Measurements from ENCODE around the gene DPPA5. TPM values are rescaled to one million over a fixed set of nuclear protein-coding genes. Genes with fewer than 3 reads are reported as not detected.

The DPPA5 gene
- total RNA-seq, 1 experiment from 2014 or later = 1.2 TPM

- Mint-ChIP-seq H3K4me3 (no peak overlapping the region), H3K9me3 (no peaks in the 10 kb centered on the region)
Measured at GRCh38 chr6:73329201-73329600, 24.9 kb downstream of the DPPA5 start.

More at GRCh38 chr6:73329201-73329600, 24.9 kb downstream of the DPPA5 start:
- no CpG with 5 or more reads among the region's 3 CpGs for WGBS (ENCODE audit: extremely low coverage, insufficient read length, low lambda C conversion rate)
- H3K14ac ChIP-seq (ENCODE audit: insufficient read depth, low read length) = no peak overlapping the region
- no peak overlapping the region for H3K27ac ChIP-seq (ENCODE audit: insufficient read length, low read depth, low read length)
- no peaks in the 10 kb centered on the region for H4K20me1 ChIP-seq (ENCODE audit: control insufficient read depth, insufficient read depth, insufficient read length)
- H3K56ac ChIP-seq (ENCODE audit: insufficient read length, low read depth, low read length) = no peak overlapping the region
- H3K23me2 ChIP-seq (ENCODE audit: insufficient read length, low read depth, low read length, poor library complexity, severe bottlenecking) = no peaks in the 10 kb centered on the region
- Mint-ChIP-seq H3K4me1 (peaks cover 5 to 6% of the 10 kb centered on the region in 2 experiments; a peak in 3 of 4 replicates), H3K27ac (no peak overlapping the region), H3K36me3 (ENCODE audit: insufficient read depth in 1 of 3, low read depth in 3 of 3) (no peaks in the 10 kb centered on the region), H3K27me3 (ENCODE audit: low read depth) (no peaks in the 10 kb centered on the region; the same call in 1 of the 2 replicates)
- no peaks in the 10 kb centered on the region for H3K27me3 ChIP-seq (ENCODE audit: insufficient read depth, low read length)
- no peaks in the 10 kb centered on the region for H3K79me2 ChIP-seq (ENCODE audit: insufficient read depth, low read length)
- no peak overlapping the region for H4K91ac ChIP-seq (ENCODE audit: insufficient read length, low read depth, low read length)
- no peak overlapping the region for H3T11ph ChIP-seq (ENCODE audit: low read length)
- no peak for DNase-seq
- H3K9me3 ChIP-seq (ENCODE audit: control insufficient read depth, low read depth, low read length) = no peaks in the 10 kb centered on the region
- H2BK12ac ChIP-seq (ENCODE audit: insufficient read length, low read depth, low read length) = no peak overlapping the region
- no peak overlapping the region for H2BK120ac ChIP-seq (ENCODE audit: low read depth, low read length, poor library complexity, severe bottlenecking)
- no peaks in the 10 kb centered on the region for H3K4me1 ChIP-seq (ENCODE audit: insufficient read depth, low read length)
- H2BK5ac ChIP-seq (ENCODE audit: insufficient read length, low read length) = no peak overlapping the region
- no peak overlapping the region for H4K5ac ChIP-seq (ENCODE audit: insufficient read length, low read depth, low read length)
- no peak overlapping the region for H2BK20ac ChIP-seq (ENCODE audit: low read depth, low read length, poor library complexity, severe bottlenecking)
- no peak overlapping the region for H2BK15ac ChIP-seq (ENCODE audit: low read depth, low read length)
- H3K4me2 ChIP-seq (ENCODE audit: insufficient read depth, insufficient read length, low read length) = no peak overlapping the region
- H3K79me1 ChIP-seq (ENCODE audit: insufficient read depth, low read depth, low read length, poor library complexity, severe bottlenecking) = no peaks in the 10 kb centered on the region
- no peak overlapping the region for H3K18ac ChIP-seq (ENCODE audit: insufficient read length, low read depth, low read length)
- no peak overlapping the region for H2AFZ ChIP-seq (ENCODE audit: low read length)
- no peak overlapping the region for H3K9ac ChIP-seq (ENCODE audit: extremely low read depth, insufficient read length, low read length)
- no peak overlapping the region for H4K8ac ChIP-seq (replicated peaks; ENCODE audit: insufficient read length, low read depth, low read length)
- H3K4ac ChIP-seq (ENCODE audit: low read depth, low read length) = no peak overlapping the region
- TF ChIP-seq, protein P1, sequence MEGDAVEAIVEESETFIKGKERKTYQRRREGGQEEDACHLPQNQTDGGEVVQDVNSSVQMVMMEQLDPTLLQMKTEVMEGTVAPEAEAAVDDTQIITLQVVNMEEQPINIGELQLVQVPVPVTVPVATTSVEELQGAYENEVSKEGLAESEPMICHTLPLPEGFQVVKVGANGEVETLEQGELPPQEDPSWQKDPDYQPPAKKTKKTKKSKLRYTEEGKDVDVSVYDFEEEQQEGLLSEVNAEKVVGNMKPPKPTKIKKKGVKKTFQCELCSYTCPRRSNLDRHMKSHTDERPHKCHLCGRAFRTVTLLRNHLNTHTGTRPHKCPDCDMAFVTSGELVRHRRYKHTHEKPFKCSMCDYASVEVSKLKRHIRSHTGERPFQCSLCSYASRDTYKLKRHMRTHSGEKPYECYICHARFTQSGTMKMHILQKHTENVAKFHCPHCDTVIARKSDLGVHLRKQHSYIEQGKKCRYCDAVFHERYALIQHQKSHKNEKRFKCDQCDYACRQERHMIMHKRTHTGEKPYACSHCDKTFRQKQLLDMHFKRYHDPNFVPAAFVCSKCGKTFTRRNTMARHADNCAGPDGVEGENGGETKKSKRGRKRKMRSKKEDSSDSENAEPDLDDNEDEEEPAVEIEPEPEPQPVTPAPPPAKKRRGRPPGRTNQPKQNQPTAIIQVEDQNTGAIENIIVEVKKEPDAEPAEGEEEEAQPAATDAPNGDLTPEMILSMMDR (conservative IDR thresholded peaks at IDR 0.05) = no peak
- H2AK5ac ChIP-seq (ENCODE audit: insufficient read length, low read length) = no peak overlapping the region
- no peak overlapping the region for H3K23ac ChIP-seq (ENCODE audit: insufficient read length, low read depth, low read length)
